Measurements from ENCODE around the gene RANBP3L.

GRCh38 chr5:36208786-36209185, 92.9 kb downstream of the RANBP3L start:
- no peak for TF ChIP-seq POLR2A (IDR thresholded peaks at IDR 0.05; ENCODE audit: low read length)
- no peak for TF ChIP-seq GATA1 (IDR thresholded peaks at IDR 0.05; ENCODE audit: low read depth, low read length)

Data from erythroblast (primary cell).